ENCODE results near the gene SPATA3.

DNA sequence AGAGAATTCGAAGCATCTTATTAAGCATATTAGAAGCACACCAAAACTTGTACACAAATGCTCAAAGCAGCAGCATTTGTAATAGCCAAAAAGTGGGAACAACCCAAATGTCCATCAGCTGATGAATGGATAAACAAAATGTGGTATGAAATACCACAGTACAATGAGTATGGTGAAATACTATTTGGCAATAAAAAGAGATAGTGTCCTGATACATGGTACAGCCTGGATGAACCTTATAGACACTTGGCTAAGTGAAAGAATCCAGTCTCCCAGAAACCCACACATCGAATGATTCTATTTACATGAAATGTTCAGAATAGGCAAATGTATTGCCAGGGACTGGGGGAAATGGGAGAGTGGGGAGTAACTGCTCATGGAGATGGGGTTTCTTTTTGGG is 3.0 kb downstream of the SPATA3 start:
- TF ChIP-seq, protein P1, sequence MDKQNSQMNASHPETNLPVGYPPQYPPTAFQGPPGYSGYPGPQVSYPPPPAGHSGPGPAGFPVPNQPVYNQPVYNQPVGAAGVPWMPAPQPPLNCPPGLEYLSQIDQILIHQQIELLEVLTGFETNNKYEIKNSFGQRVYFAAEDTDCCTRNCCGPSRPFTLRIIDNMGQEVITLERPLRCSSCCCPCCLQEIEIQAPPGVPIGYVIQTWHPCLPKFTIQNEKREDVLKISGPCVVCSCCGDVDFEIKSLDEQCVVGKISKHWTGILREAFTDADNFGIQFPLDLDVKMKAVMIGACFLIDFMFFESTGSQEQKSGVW (CRISPR knock-in tag; IDR thresholded peaks at IDR 0.05; ENCODE audit: borderline replicate concordance): no peak
- TF ChIP-seq ZNF644 (CRISPR knock-in tag; IDR thresholded peaks at IDR 0.05; ENCODE audit: low read depth): no peak
- TF ChIP-seq POLR2A (IDR thresholded peaks at IDR 0.05; ENCODE audit: insufficient read depth in 1 of 2, low read depth in 2 of 2, low read length in 2 of 2): no peak
- TF ChIP-seq RNF2 (conservative IDR thresholded peaks at IDR 0.05; ENCODE audit: low read depth): no peak
- TF ChIP-seq, protein P2, sequence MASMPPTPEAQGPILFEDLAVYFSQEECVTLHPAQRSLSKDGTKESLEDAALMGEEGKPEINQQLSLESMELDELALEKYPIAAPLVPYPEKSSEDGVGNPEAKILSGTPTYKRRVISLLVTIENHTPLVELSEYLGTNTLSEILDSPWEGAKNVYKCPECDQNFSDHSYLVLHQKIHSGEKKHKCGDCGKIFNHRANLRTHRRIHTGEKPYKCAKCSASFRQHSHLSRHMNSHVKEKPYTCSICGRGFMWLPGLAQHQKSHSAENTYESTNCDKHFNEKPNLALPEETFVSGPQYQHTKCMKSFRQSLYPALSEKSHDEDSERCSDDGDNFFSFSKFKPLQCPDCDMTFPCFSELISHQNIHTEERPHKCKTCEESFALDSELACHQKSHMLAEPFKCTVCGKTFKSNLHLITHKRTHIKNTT (CRISPR knock-in tag; IDR thresholded peaks at IDR 0.05): no peak
- TF ChIP-seq, protein P3, sequence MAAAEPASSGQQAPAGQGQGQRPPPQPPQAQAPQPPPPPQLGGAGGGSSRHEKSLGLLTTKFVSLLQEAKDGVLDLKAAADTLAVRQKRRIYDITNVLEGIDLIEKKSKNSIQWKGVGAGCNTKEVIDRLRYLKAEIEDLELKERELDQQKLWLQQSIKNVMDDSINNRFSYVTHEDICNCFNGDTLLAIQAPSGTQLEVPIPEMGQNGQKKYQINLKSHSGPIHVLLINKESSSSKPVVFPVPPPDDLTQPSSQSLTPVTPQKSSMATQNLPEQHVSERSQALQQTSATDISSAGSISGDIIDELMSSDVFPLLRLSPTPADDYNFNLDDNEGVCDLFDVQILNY (CRISPR knock-in tag; conservative IDR thresholded peaks at IDR 0.05): no peak
- TF ChIP-seq ZNF232 (CRISPR knock-in tag; IDR thresholded peaks at IDR 0.05; ENCODE audit: borderline replicate concordance): no peak
